Stimulated activated CD4-positive, alpha-beta T cell treated with anti-CD3 and anti-CD28 coated beads, Interleukin-12 subunit alpha, Interleukin-12 subunit beta, amount 100 ng/mL, for 4 hours (primary cell): ENCODE measurements around the gene RTKN.
"Not testable (repeated sequence)": the region's sequence is repeated elsewhere in the genome, so short reads cannot be mapped to it uniquely, and the experiment has no call there.

Experiments
- DNase-seq: peaks from one replicate; pipeline ENCODE4 v3.0.0-alpha.2; 2020

RTKN gene

GRCh38 chr2:74438248-74438647, 3.5 kb downstream of the RTKN start:
- no peak for DNase-seq

DNA sequence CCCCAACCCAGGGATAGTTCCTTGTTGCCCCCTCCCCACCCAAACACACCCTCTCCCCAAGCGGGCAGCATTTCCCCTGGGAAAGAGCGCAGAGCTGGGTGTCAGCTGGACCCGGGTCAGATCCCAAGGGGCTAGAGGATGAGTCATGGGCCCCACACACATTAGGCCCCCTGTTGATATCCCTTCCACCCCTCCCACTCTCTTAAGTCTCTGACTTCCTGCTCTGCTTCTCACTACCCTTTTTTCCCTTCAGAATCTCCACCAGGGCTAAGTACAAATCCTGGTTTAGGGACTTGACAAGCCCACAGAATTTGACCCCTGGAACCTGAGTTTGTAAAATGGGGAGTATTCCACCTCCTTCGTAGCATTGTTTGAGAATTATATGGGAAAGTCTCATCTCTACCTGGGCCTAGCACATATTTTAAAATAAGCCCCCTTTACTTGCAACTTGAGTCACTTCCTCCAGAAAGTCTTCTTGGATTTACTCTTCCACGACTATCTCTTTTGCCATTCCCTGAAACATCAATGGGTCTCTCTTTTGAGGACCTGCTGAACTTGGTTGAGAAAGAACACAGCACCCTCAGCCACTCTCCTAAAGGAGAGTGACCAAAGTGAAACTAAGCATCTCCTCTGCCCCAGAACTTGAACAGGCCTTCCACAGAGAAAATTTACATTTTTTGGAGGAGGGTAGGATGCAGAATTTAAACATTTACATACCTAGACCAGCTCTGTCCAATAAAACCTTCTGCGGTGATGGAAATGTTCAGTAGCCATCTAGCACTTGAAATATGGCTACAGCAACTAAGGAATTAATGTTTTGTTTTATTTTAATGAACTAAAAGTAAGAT, 4.7 kb downstream of the RTKN start:
- DNase-seq, result no peak

DNA sequence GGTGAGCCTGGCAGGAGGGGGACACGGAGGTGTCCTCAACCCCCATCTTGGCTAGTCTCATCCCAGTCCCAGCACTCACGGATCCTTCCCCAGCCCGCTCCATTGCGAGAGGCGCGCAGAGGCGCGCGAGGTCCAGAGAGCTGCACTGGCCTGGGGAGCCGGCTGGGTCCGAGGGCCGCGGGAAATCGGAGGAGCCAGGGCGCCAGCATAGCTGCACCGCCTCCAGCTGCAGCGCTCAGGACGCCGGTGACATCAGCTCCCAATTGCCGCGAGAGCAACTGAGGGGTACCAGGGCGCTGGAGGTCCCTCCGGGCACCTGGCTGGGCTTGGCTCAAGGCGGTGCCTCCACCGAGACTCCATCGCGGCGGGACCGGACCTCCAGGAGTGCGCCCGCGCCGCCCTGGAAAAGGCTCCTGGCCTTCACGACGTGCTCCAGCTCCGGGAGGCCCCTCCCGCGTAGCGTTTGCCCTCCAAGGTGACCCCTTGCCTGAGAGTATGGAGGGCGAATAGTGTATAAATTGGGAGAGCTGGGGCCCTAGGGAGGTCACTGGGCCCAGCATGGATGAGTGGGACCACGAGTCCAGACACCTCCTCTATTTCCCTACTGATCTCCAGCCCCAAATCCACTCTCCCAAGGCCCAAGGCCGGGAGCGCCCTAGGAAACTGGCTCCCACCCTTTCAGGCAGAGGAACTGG, 5.5 kb downstream of the RTKN start:
- no peak for DNase-seq

- no peak for DNase-seq
Measured at GRCh38 chr2:74430502-74430901, 11.2 kb downstream of the RTKN start.

DNA sequence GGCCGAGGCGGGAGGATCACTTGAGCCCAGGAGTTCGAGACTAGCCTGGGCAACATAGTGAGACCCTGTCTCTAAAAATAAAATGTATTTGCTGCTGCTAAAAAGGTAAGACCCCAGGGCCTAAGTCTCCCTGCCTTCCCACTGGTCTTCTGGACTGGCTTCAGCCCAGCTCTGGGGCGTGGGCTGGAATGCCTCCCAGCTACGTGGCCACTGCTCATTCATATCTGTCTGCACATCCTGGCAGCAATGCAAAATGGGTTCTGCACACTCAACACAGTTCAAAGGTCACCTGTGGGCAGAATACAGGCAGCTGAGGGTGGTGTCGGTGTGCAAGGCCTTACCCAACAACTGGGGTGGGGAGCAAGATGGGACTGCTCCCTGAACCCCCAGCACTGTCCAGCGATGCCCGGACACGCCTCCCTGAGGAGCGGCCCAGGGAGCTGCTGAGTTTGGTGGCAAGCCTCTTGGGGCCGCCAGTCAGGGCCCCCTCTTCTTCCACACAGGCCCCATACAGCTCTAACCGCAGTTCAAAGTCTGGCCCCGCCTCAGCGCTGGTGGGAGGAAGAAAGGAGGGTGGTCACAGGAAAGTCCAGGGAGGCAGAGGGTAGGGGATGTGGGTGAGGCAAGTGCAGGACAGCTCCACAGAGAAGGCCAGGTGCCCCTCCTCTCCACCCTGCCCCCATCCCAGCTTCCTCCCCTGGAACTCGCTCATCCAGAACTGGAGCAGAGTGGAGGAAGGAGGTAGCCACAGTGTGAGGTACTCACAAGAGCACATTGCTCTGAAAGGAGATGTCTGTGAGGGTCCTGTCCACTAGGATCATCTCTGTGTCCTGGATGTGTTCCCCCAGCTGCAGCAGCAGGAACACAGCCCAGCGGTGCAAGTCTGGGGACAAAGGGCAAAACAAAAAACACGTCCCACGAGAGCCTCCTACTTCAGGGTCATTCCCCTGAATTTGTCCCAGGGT, 12.0 kb downstream of the RTKN start:
- DNase-seq, result no peak

DNA sequence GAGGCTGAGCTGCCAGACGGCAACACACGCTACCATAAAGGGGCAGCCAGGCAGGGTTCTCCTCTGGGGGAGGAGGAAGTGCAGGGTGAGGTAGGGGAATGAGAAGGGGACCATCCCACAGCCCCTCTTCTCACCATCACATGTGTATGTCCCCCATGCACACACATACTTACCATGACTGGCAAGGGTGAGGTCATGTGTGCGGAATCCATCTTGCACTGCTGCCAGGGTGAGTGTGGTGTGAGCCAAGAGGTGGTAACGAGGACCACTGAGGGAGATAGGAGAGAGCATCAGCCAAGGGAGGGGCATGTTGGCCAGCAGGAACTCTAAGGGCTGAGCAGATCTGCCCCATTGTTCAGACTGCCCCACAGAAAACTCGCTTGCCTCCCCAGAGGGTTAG, 13.1 kb downstream of the RTKN start:
- DNase-seq, result no peak

DNA sequence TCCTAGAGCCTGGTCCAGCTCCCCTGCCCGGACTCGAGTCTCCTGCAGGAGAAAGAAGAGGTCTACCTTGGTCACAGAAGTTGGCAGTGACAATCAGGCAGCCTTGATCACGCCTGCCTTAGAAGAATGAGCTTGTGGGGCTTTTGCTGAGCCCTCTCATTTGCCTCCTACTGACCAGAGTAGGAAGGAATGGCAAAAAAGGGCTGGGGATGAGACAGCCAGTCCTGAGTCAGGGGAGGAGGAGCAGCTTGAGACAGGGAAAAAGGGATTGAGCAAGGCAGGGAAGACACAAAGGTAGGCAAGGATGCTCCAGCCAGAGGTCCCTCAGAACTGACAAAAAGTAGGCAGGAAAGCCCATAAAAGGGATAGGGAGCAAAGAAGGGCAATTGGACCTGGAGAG, 14.2 kb downstream of the RTKN start:
- no peak for DNase-seq

DNA sequence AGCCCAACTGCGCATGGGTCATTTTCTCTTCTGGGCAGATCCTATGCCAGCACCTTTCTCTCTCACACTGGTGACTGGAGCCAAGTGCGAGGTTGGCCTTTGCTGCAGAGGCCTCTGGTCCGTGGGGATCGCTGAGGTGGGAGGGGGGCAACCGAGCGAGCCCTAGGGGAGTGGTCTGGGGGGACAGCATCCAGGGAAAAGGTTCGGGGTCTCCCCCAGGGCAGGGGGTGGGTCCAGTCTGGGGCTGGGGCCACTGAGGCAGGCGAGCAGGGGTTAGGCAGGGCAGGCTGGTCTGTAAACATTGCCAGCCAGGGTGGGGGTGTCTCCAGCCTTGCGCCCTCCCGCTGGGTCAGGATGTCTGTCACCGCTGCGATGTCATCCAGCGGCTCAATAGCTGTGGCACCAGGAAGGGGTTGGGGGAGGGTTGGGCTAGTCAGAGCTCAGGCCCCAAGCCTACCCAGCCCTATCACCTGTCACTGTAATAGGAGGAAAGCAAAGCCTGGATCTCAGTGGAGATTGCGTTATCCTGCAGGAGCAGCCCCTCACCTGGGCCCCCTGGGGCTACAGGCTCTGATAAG, 15.5 kb downstream of the RTKN start:
- DNase-seq, result no peak

DNA sequence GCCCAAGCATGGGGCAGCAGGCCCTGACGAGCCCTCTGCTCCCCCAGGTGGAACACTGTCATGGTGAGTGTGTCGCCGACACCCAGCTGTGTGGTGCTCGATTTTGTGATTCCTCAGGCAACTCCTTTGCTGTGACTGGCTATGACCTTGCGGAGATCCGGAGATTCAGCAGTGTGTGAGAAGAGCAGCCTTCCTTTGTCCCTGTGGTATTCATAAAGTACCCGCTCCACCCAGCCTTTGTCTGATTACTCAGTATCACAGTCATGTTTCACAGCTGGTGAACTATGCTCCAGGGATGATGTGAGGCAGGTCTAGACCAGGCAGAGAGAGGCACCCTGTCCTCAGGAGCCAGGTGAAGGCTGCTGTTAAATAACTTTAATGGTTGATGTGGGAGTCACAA, 16.2 kb downstream of the RTKN start:
- no peak for DNase-seq

- no peak for DNase-seq
Measured at GRCh38 chr2:74424995-74425406, 16.7 kb downstream of the RTKN start.

GRCh38 chr2:74424139-74424992, 17.4 kb downstream of the RTKN start:
- DNase-seq, result no peak

GRCh38 chr2:74423231-74424095, 18.3 kb downstream of the RTKN start:
- no peak for DNase-seq

GRCh38 chr2:74421221-74421870, 20.4 kb downstream of the RTKN start, which contains the start of the genes C2orf81 and WDR54:
C2orf81 (minus strand) TSS chr2:74421619; CDS start chr2:74421560, 59 bp downstream.
WDR54 (plus strand) TSS chr2:74421730; CDS start chr2:74422154, 424 bp downstream.
- DNase-seq, result peak; percentile 92

DNA sequence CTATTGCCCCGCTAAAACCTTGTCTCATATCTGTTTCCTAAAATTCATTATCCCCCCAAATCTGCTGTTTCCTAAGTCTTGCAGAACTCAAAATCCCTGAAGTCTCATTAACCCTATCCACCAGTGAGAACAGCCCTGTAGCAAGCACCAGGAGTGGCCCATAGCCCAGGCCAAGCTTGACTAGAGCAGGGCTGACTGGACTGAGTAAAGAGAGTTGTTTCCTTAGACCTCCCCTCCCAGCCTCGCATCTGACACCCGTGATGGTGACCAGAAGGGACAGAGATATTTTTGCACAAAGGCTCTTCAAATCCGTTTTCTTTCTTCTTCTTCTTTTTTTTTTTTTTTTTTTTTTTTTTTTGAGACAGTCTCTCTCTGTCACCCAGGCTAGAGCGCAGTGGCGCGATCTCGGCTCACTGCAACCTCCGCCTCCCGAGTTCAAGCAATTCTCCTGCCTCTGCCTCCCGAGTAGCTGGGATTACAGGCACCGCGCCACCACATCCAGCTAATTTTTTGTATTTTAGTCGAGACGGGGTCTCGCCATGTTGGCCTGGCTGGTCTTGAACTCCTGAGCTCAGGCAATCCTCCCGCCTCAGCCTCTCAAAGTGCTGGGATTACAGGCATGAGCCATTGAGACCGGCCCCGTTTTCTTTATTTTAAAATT, 21.2 kb downstream of the RTKN start:
- not testable (repeated sequence) for DNase-seq

DNA sequence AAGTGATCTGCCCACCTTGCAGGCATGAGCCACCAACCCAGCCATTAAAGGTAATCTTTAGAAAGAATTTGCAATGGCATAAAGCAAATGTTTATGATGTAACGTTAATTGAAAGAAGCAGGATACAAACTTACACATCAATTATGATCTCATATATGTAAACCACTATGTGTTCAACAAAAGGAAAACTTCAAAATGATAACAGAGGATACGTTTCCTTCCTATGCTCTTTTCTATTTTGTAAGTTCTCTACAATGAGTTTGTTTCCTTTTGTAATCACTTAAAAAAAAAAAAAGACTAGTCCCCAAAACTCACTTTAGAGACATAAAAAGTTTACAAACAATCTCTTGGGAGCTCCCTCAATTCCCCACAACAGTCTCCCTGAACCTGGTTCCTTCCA, 21.7 kb downstream of the RTKN start:
- DNase-seq, result no peak

GRCh38 chr2:74419345-74419744, 22.4 kb downstream of the RTKN start:
- DNase-seq, result no peak

- DNase-seq, result no peak
Measured at GRCh38 chr2:74418312-74418711, 23.4 kb downstream of the RTKN start.

- DNase-seq, result no peak
Measured at GRCh38 chr2:74417763-74418162, 24.0 kb downstream of the RTKN start.

DNA sequence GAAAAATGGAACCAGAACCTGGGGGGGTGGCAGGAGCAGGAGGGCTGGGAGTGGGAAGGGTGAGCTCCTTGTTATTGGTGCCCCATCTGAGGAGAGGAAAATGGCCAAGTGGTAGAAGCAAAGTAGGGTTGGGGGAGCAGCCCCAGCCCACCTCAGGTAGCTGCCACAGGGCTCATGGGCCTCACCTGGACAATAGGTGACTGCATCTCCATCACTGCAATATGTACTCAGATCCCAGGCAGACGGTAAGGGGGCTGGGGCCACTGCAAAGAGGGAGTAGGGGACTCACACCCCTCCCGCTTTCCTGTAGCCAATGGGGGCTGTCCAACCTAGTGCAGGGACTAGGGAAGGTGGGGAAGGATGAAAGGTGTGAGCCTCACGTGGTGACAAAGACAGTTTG, 24.5 kb downstream of the RTKN start:
- DNase-seq, result no peak

- DNase-seq, result no peak
Measured at GRCh38 chr2:74416778-74417177, 25.0 kb downstream of the RTKN start.
